ENCODE data around the gene PSME3. TPM values are rescaled to one million over a fixed set of nuclear protein-coding genes. Genes with fewer than 3 reads are reported as not detected.
A peak's percentile ranks its signal among the peaks of the same experiment; 100 is the strongest.

Gene PSME3
- total RNA-seq, 2 donors from 2014 or later = 153 to 178 TPM

DNA sequence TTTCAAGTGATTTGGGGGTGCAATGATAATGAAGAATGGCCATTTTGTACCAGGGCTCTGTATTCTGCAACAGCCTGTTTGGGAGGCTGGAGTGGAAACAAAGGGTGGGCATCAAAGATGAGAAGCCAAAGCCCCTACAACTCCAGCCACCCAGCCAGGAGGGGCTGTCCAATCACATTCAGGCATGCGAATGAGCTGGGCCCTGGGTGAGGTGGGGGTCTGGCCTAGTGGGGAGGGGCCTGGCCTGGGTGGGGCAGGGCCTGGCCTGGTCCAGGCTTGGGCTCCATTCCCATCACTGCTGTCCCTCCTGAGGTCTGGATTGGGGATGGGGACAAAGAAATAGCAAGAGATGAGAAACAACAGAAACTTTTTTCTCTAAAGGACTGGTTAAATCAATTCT, 24.2 kb downstream of the PSME3 start:
- H3K36me3 Mint-ChIP-seq (ENCODE audit: low read depth) = no peaks in the 10 kb centered on the region
- no peaks in the 10 kb centered on the region for H3K9me3 Mint-ChIP-seq
- no peak overlapping the region for H3K9ac ChIP-seq (ENCODE audit: extremely low read depth, low read length, poor library complexity, severe bottlenecking)
- no peak overlapping the region for H3K27ac Mint-ChIP-seq
- 67% methylated on average over 1 of the region's 1 CpG; no CpG with 5 or more reads in 1 of the 2 experiments for WGBS, 2 experiments (ENCODE audit: insufficient coverage in 1 of 2, insufficient read length in 1 of 2)
- TF ChIP-seq, protein P1, sequence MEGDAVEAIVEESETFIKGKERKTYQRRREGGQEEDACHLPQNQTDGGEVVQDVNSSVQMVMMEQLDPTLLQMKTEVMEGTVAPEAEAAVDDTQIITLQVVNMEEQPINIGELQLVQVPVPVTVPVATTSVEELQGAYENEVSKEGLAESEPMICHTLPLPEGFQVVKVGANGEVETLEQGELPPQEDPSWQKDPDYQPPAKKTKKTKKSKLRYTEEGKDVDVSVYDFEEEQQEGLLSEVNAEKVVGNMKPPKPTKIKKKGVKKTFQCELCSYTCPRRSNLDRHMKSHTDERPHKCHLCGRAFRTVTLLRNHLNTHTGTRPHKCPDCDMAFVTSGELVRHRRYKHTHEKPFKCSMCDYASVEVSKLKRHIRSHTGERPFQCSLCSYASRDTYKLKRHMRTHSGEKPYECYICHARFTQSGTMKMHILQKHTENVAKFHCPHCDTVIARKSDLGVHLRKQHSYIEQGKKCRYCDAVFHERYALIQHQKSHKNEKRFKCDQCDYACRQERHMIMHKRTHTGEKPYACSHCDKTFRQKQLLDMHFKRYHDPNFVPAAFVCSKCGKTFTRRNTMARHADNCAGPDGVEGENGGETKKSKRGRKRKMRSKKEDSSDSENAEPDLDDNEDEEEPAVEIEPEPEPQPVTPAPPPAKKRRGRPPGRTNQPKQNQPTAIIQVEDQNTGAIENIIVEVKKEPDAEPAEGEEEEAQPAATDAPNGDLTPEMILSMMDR (conservative IDR thresholded peaks at IDR 0.05) = no peak
- H3K4me3 ChIP-seq (ENCODE audit: low read length) = no peak overlapping the region
- H3K27me3 Mint-ChIP-seq (ENCODE audit: insufficient read depth) = no peaks in the 10 kb centered on the region
- H3K27ac ChIP-seq (ENCODE audit: low read depth, low read length) = no peak overlapping the region
- H3K4me1 ChIP-seq (ENCODE audit: control insufficient read depth, insufficient read depth, low read length) = no peaks in the 10 kb centered on the region
- no peaks in the 10 kb centered on the region for H3K36me3 ChIP-seq (ENCODE audit: control insufficient read depth, insufficient read depth, low read length)
- no peaks in the 10 kb centered on the region for H3K27me3 ChIP-seq (ENCODE audit: control insufficient read depth, insufficient read depth, low read length, poor library complexity, severe bottlenecking)
- no peak overlapping the region for H3K4me3 Mint-ChIP-seq
- H3K9me3 ChIP-seq (ENCODE audit: control insufficient read depth, low read length) = no peaks in the 10 kb centered on the region
- H3K4me1 Mint-ChIP-seq = no peaks in the 10 kb centered on the region
- peak; percentile 59 for DNase-seq

DNA sequence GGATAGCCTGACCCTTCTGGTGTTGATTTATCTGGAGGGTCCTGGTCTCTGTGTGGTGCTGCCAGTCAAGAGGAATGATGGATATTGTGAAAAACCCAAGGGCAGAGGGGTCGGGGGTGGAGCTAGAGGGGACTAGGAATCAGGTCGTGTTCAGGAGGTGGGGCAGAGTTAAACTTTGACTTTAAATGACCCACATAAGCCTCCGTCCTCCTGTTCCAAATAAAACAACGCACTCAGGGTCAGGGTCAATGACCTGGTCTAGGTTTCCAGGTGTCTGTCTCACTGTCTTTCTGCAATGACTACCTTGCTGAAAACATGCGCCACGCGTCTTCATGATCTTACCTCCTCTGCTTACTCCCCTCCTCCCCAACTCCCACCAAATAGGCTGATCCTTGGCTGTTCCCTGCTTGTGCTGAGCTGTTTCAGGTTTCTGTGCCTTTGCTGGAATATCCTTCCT, 32.5 kb downstream of the PSME3 start:
- Histone ChIP-seq H3K9me3 (ENCODE audit: control insufficient read depth, low read length) (peaks cover 5% of the 10 kb centered on the region), H3K4me3 (ENCODE audit: low read length) (no peak overlapping the region), H3K36me3 (ENCODE audit: control insufficient read depth, insufficient read depth, low read length) (no peaks in the 10 kb centered on the region), H3K27me3 (ENCODE audit: control insufficient read depth, insufficient read depth, low read length, poor library complexity, severe bottlenecking) (no peaks in the 10 kb centered on the region), H3K4me1 (ENCODE audit: control insufficient read depth, insufficient read depth, low read length) (no peaks in the 10 kb centered on the region), H3K27ac (ENCODE audit: low read depth, low read length) (no peak overlapping the region), H3K9ac (ENCODE audit: extremely low read depth, low read length, poor library complexity, severe bottlenecking) (no peak overlapping the region)
- no peak for DNase-seq
- Mint-ChIP-seq H3K9me3 (peaks cover 13% of the 10 kb centered on the region), H3K4me1 (peaks cover 8% of the 10 kb centered on the region), H3K27me3 (ENCODE audit: insufficient read depth) (peaks cover 2% of the 10 kb centered on the region), H3K36me3 (ENCODE audit: low read depth) (no peaks in the 10 kb centered on the region), H3K27ac (no peak overlapping the region), H3K4me3 (no peak overlapping the region)
- WGBS, 2 experiments (ENCODE audit: insufficient coverage in 1 of 2, insufficient read length in 1 of 2) = 83 to 89% methylated on average over 7 of the region's 7 CpGs
- TF ChIP-seq, protein P1 (conservative IDR thresholded peaks at IDR 0.05) = no peak

- Mint-ChIP-seq H3K27me3 (ENCODE audit: insufficient read depth) (peaks cover 2% of the 10 kb centered on the region), H3K4me1 (peaks cover 8% of the 10 kb centered on the region), H3K9me3 (peaks cover 19% of the 10 kb centered on the region), H3K27ac (no peak overlapping the region), H3K36me3 (ENCODE audit: low read depth) (no peaks in the 10 kb centered on the region), H3K4me3 (no peak overlapping the region)
- Histone ChIP-seq H3K9me3 (ENCODE audit: control insufficient read depth, low read length) (peaks cover 10% of the 10 kb centered on the region), H3K9ac (ENCODE audit: extremely low read depth, low read length, poor library complexity, severe bottlenecking) (no peak overlapping the region), H3K27ac (ENCODE audit: low read depth, low read length) (no peak overlapping the region), H3K4me3 (ENCODE audit: low read length) (no peak overlapping the region), H3K27me3 (ENCODE audit: control insufficient read depth, insufficient read depth, low read length, poor library complexity, severe bottlenecking) (no peaks in the 10 kb centered on the region), H3K36me3 (ENCODE audit: control insufficient read depth, insufficient read depth, low read length) (no peaks in the 10 kb centered on the region), H3K4me1 (ENCODE audit: control insufficient read depth, insufficient read depth, low read length) (no peaks in the 10 kb centered on the region)
- DNase-seq = peak; percentile 43
- WGBS, 2 experiments (ENCODE audit: insufficient coverage in 1 of 2, insufficient read length in 1 of 2) = 93 to 96% methylated on average over 3 to 4 of the region's 4 CpGs
- TF ChIP-seq, protein P1 (conservative IDR thresholded peaks at IDR 0.05) = no peak
Measured at GRCh38 chr17:42866216-42866615, 33.0 kb downstream of the PSME3 start.
